Lower leg skin (tissue), 4 donors: ENCODE results near the gene C1orf50. TPM values are rescaled to one million over a fixed set of nuclear protein-coding genes. Genes with fewer than 3 reads are reported as not detected.

Experiments used
- DNase-seq, 2 donors: peaks; one replicate each; pipeline ENCODE4 v3.0.0-alpha.2; 2019; ENCODE audit warnings: low spot score in 2 of 2
- H3K4me3 ChIP-seq: fragments of 200-600 bp; sonication (generic); 2 replicates; pipeline ENCODE4 v1.5.1; 2017; ENCODE audit warnings: mild to moderate bottlenecking, low read depth; ENCODE audit not compliant: poor library complexity, severe bottlenecking
- CTCF ChIP-seq, 3 donors: fragments of 450-650 bp; IDR thresholded peaks; one replicate each; pipeline ENCODE4 v1.5.1; 2016; ENCODE audit warnings: antibody characterized with exemption in 3 of 3, mild to moderate bottlenecking in 3 of 3, moderate library complexity in 2 of 3
- POLR2A ChIP-seq, 2 donors: fragments of 450-650 bp; IDR thresholded peaks; one replicate each; pipeline ENCODE4 v1.6.1; 2016 to 2017; ENCODE audit warnings: antibody characterized with exemption in 2 of 2, mild to moderate bottlenecking in 1 of 2, moderate library complexity in 1 of 2
- WGBS, 2 donors: methylation state at CpG; one replicate each; pipeline ENCODE4 v1.1.5; 2018; 5-methylcytosine and 5-hydroxymethylcytosine counted together
- intact Hi-C: fragments of 100-400 bp; cut with DNase I; formaldehyde crosslinking; loops from one replicate; pipeline ENCODE4 v1.15.0; 2023; ENCODE audit warnings: low total_unique reads
- total RNA-seq, 4 donors: library from RNA; depleted of rRNA; stranded (reverse); fragments of >200 nt; gene quantifications; one replicate each; pipeline ENCODE4 v1.1.0, GENCODE V29; 2016

Gene C1orf50
- total RNA-seq, 4 donors from 2014 or later: 2.5 to 6.7 (median 3.6) TPM

GRCh38 chr1:42817976-42818375, 50.9 kb downstream of the C1orf50 start:
- no peak for TF ChIP-seq POLR2A (IDR thresholded peaks at IDR 0.05)
- no peak for TF ChIP-seq CTCF (IDR thresholded peaks at IDR 0.05)
- no peak overlapping the region for H3K4me3 ChIP-seq
- no peak for DNase-seq
- 96 to 97% methylated on average over 3 of the region's 3 CpGs for WGBS, 2 donors
- intact Hi-C loops: no loop called here

DNA sequence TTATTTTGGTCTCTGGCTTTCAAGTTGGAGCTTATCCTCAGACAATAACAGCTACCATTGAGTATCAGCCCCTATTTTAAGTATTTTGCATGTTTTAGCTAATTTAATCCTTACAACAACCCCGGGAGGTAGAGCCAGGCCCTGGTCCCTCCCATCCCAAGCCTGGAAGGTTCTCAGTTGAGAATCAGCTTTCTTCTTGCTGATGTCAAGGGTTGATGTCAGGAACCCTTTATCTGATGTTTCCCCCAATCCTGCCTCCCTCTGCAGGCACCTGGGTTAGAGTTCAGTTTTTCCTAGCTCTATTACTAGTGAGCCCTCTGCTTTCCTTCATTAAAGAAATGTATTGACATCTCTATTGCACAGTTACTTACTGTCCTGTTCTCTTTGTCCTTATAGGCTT, 53.8 kb downstream of the C1orf50 start:
- no peak for TF ChIP-seq POLR2A (IDR thresholded peaks at IDR 0.05)
- no peak for TF ChIP-seq CTCF (IDR thresholded peaks at IDR 0.05)
- 43 to 45% methylated on average over 1 of the region's 1 CpG for WGBS, 2 donors
- no peak for DNase-seq
- intact Hi-C loops: no loop called here
- no peak overlapping the region for H3K4me3 ChIP-seq

DNA sequence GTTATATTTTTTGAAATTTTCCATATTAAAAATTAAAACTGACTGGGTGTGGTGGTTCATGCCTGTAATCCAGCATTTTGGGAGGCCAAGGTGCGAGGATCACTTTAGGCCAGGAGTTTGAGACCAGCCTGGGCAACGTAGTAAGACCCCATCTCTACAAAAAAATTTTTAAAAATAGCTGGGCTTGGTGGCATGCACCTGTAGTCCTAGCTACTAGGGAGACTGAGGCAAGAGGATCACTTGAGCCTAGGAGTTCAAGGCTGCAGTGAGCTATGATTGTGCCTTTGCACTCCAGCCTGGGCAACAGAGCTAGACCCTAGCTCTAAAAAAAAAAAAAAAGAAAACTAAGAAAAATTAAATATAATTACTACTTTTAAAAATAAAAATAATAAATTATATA, 54.6 kb downstream of the C1orf50 start:
- TF ChIP-seq CTCF (IDR thresholded peaks at IDR 0.05): no peak
- TF ChIP-seq POLR2A (IDR thresholded peaks at IDR 0.05): no peak
- 86 to 93% methylated on average over 2 of the region's 2 CpGs for WGBS, 2 donors
- no peak for DNase-seq
- no peak overlapping the region for H3K4me3 ChIP-seq
- intact Hi-C loops: no loop called here

- WGBS, 2 donors: 50 to 53% methylated on average over 2 of the region's 2 CpGs
- no peak for DNase-seq
- intact Hi-C loops: no loop called here
- H3K4me3 ChIP-seq: no peak overlapping the region
- TF ChIP-seq POLR2A (IDR thresholded peaks at IDR 0.05) (no peak), CTCF (IDR thresholded peaks at IDR 0.05) (no peak)
These were observed 55.8 kb downstream of the C1orf50 start for GRCh38 chr1:42822800-42823392.

GRCh38 chr1:42824481-42825035, 57.5 kb downstream of the C1orf50 start:
- intact Hi-C loops: no loop called here
- WGBS, 2 donors: 93 to 98% methylated on average over 4 of the region's 4 CpGs
- DNase-seq: no peak
- TF ChIP-seq CTCF (IDR thresholded peaks at IDR 0.05) (no peak), POLR2A (IDR thresholded peaks at IDR 0.05) (no peak)
- no peak overlapping the region for H3K4me3 ChIP-seq
